Natural killer cell (primary cell): ENCODE data around the gene ZNF91. TPM values are rescaled to one million over a fixed set of nuclear protein-coding genes. Genes with fewer than 3 reads are reported as not detected.

ENCODE experiments used
- ATAC-seq, 3 donors: fragments of 150-1000 bp in 2 of 3; fragments of 200-7000 bp in 1 of 3; cut with Tn5 transposase; 1 replicate in 1 of 3; 2 replicates in 2 of 3; pipeline ENCODE4 v1.10.0; 2021; ENCODE audit warnings: mild to moderate bottlenecking in 2 of 3, moderate library complexity in 2 of 3
- DNase-seq, 2 donors: peaks; one replicate each; pipeline versions ENCODE4 v3.0.0 to v3.0.0-alpha.2; 2013 to 2021; ENCODE audit warnings: mixed read lengths in 1 of 2
- H3K27ac ChIP-seq: one replicate; pipeline ENCODE4 v1.5.1; 2013; ENCODE audit warnings: mild to moderate bottlenecking, low read length
- H3K27me3 ChIP-seq: one replicate; pipeline ENCODE4 v1.6.1; 2013; ENCODE audit warnings: low read length; ENCODE audit not compliant: control insufficient read depth, insufficient read depth
- H3K36me3 ChIP-seq: one replicate; pipeline ENCODE4 v1.6.1; 2013; ENCODE audit warnings: low read length; ENCODE audit not compliant: control insufficient read depth, insufficient read depth
- H3K4me1 ChIP-seq: one replicate; pipeline ENCODE4 v1.6.1; 2013; ENCODE audit warnings: low read length; ENCODE audit not compliant: control insufficient read depth, insufficient read depth
- H3K4me3 ChIP-seq: one replicate; pipeline ENCODE4 v1.5.1; 2013; ENCODE audit warnings: low read length
- H3K9me3 ChIP-seq: one replicate; pipeline ENCODE4 v1.6.1; 2013; ENCODE audit warnings: low read length; ENCODE audit not compliant: control insufficient read depth, insufficient read depth
- H3K27ac Mint-ChIP-seq, 2 donors: one replicate each; pipeline ENCODE4 v1.8.0; 2022; ENCODE audit warnings: mild to moderate bottlenecking in 2 of 2, mixed read lengths in 2 of 2, moderate library complexity in 1 of 2
- H3K27me3 Mint-ChIP-seq, 2 donors: one replicate each; pipeline ENCODE4 v1.8.0; 2022; ENCODE audit warnings: low read depth in 2 of 2, mixed read lengths in 2 of 2
- H3K36me3 Mint-ChIP-seq: one replicate; pipeline ENCODE4 v1.8.0; 2022; ENCODE audit warnings: mixed read lengths
- H3K4me1 Mint-ChIP-seq, 2 donors: one replicate each; pipeline ENCODE4 v1.8.0; 2022; ENCODE audit warnings: mixed read lengths in 2 of 2
- H3K4me3 Mint-ChIP-seq: one replicate; pipeline ENCODE4 v1.8.0; 2022; ENCODE audit warnings: mild to moderate bottlenecking, moderate library complexity, mixed read lengths
- H3K9me3 Mint-ChIP-seq, 2 donors: one replicate each; pipeline ENCODE4 v1.8.0; 2022; ENCODE audit warnings: mixed read lengths in 2 of 2
- CTCF ChIP-seq: fragments of 200-600 bp; IDR thresholded peaks from one replicate; pipeline ENCODE4 v1.8.0; 2022; ENCODE audit warnings: antibody characterized with exemption
- WGBS: methylation state at CpG from one replicate; pipeline ENCODE4 v1.1.7; 2013; ENCODE audit warnings: missing lambda C conversion rate; ENCODE audit not compliant: insufficient coverage; 5-methylcytosine and 5-hydroxymethylcytosine counted together
- intact Hi-C: fragments of 100-400 bp; cut with micrococcal nuclease; formaldehyde crosslinking; loops from one replicate; pipeline ENCODE4 v1.14.2; 2022
- total RNA-seq, 4 donors: library from RNA; stranded (reverse); fragments of 120-200 nt in 1 of 4; gene quantifications; one replicate each; pipeline versions ENCODE4 v1.2.3 to v1.2.4, GENCODE V29; 2013 to 2022

The ZNF91 gene
- total RNA-seq, 3 donors from 2014 or later (not counting 1 experiment from before 2014, with no cell fraction given) = 92.3 to 144 (median 96.7) TPM

GRCh38 chr19:23310729-23311211, 84.5 kb downstream of the ZNF91 start:
- Histone ChIP-seq H3K4me3 (no peak overlapping the region), H3K27ac (no peak overlapping the region), H3K4me1 (no peaks in the 10 kb centered on the region), H3K27me3 (no peaks in the 10 kb centered on the region), H3K36me3 (no peaks in the 10 kb centered on the region), H3K9me3 (no peaks in the 10 kb centered on the region)
- H3K36me3 Mint-ChIP-seq = peaks cover 17% of the 10 kb centered on the region
- ATAC-seq = no peak
- intact Hi-C loops = no loop called here
- no peaks in the 10 kb centered on the region for H3K4me1 Mint-ChIP-seq
- no peak overlapping the region for H3K4me3 Mint-ChIP-seq
- no peaks in the 10 kb centered on the region for H3K27me3 Mint-ChIP-seq
- TF ChIP-seq CTCF = no peak
- peaks cover 9 to 11% of the 10 kb centered on the region in 2 donors for H3K9me3 Mint-ChIP-seq
- WGBS = 93% methylated on average over 2 of the region's 2 CpGs
- H3K27ac Mint-ChIP-seq = no peak overlapping the region
- DNase-seq = no peak

DNA sequence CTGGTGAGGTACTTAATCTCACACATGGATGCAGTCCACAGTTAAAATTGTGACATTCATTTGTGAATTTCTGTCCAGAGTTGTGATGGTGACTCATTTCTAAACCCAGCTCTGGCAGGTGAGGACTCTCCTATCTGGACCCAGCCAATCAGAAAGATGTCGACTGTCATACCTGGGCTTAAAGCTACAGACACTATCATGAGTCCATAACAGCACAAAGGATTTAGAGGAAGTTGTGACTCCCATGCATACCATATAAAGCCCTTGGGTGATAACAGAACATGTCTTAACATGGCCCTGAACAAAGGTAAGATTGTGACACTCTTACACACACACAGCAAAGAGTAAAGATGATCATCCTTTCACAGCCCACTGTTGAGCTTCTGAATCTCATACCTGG, 85.3 kb downstream of the ZNF91 start:
- H3K4me3 ChIP-seq = no peak overlapping the region
- no peak overlapping the region for H3K27ac ChIP-seq
- no peak overlapping the region for H3K4me3 Mint-ChIP-seq
- ATAC-seq (no peak), DNase-seq (no peak)
- peaks cover 9% of the 10 kb centered on the region for H3K36me3 Mint-ChIP-seq
- H3K9me3 Mint-ChIP-seq = peaks cover 7 to 8% of the 10 kb centered on the region in 2 donors
- 100% methylated on average over 1 of the region's 1 CpG for WGBS
- H3K9me3 ChIP-seq = no peaks in the 10 kb centered on the region
- no peaks in the 10 kb centered on the region for H3K36me3 ChIP-seq
- no peaks in the 10 kb centered on the region for H3K27me3 Mint-ChIP-seq
- no peak for TF ChIP-seq CTCF
- no peak overlapping the region for H3K27ac Mint-ChIP-seq
- no peaks in the 10 kb centered on the region for H3K27me3 ChIP-seq
- intact Hi-C loops = no loop called here
- no peaks in the 10 kb centered on the region for H3K4me1 ChIP-seq
- H3K4me1 Mint-ChIP-seq = no peaks in the 10 kb centered on the region

DNA sequence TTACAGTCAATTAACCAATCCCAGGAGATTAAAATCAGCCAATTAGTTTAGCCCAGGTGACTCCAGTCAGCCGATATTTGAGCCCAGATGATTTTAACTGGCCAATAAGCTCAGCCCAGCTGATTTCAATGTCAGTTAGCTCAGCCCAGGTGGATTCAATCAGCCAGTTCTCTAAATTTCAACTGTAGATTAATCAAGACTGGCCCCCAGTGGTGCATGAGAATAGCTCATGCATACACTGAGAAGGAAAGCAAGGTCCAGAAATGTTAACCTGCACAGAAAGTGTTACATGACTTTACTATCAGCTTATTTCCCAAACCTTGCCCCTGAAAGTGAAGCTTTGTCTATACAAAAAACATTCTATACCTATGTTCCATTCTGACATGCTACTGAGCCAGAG, 89.7 kb downstream of the ZNF91 start:
- Histone ChIP-seq H3K36me3 (no peaks in the 10 kb centered on the region), H3K4me3 (no peak overlapping the region), H3K9me3 (peaks cover 11% of the 10 kb centered on the region), H3K4me1 (no peaks in the 10 kb centered on the region), H3K27me3 (no peaks in the 10 kb centered on the region), H3K27ac (no peak overlapping the region)
- TF ChIP-seq CTCF = no peak
- Mint-ChIP-seq H3K36me3 (peaks cover 7% of the 10 kb centered on the region), H3K9me3 (peaks cover 3 to 7% of the 10 kb centered on the region in 2 donors), H3K27ac (no peak overlapping the region), H3K27me3 (no peaks in the 10 kb centered on the region), H3K4me1 (no peaks in the 10 kb centered on the region), H3K4me3 (no peak overlapping the region)
- intact Hi-C loops = no loop called here
- no peak for ATAC-seq
- peak in 1 of 2 donors; percentile 10 for DNase-seq
- WGBS = 67% methylated on average over 1 of the region's 1 CpG

- Histone ChIP-seq H3K27ac (no peak overlapping the region), H3K27me3 (no peaks in the 10 kb centered on the region), H3K9me3 (peaks cover 11% of the 10 kb centered on the region), H3K4me1 (no peaks in the 10 kb centered on the region), H3K4me3 (no peak overlapping the region), H3K36me3 (no peaks in the 10 kb centered on the region)
- no peak for ATAC-seq
- H3K36me3 Mint-ChIP-seq = peaks cover 15% of the 10 kb centered on the region
- no peak for TF ChIP-seq CTCF
- WGBS = 86% methylated on average over 3 of the region's 3 CpGs
- DNase-seq = no peak
- H3K27ac Mint-ChIP-seq = no peak overlapping the region
- no peak overlapping the region for H3K4me3 Mint-ChIP-seq
- intact Hi-C loops = no loop called here
- no peaks in the 10 kb centered on the region for H3K4me1 Mint-ChIP-seq
- peaks cover 4 to 6% of the 10 kb centered on the region in 2 donors for H3K9me3 Mint-ChIP-seq
- no peaks in the 10 kb centered on the region for H3K27me3 Mint-ChIP-seq
Observed at GRCh38 chr19:23304238-23304637, 91.0 kb downstream of the ZNF91 start.
